HG03066 (cell line): Measurements from ENCODE around the gene CFAP73.
"Not testable (repeated sequence)": the region's sequence is repeated elsewhere in the genome, so short reads cannot be mapped to it uniquely, and the experiment has no call there.

Experiments used
- ATAC-seq: cut with Tn5 transposase; IDR thresholded peaks from one replicate; pipeline ENCODE4 v1.9.1; 2021; ENCODE audit warnings: low read depth; ENCODE audit not compliant: unreplicated experiment

Gene CFAP73

GRCh38 chr12:113149361-113150150 is at the start of gene CFAP73:
Gene CFAP73, plus strand, starts transcription at chr12:113149724. Its CDS starts 134 bp downstream, at chr12:113149858.
- ATAC-seq, result no peak

GRCh38 chr12:113099764-113100163 is 49.8 kb upstream of the CFAP73 start:
- ATAC-seq, result no peak

GRCh38 chr12:113101751-113102150 is 47.8 kb upstream of the CFAP73 start:
- no peak for ATAC-seq

- no peak for ATAC-seq
These were observed 46.7 kb upstream of the CFAP73 start for GRCh38 chr12:113102811-113103210.

GRCh38 chr12:113103756-113104450 is 45.6 kb upstream of the CFAP73 start:
- ATAC-seq, result no peak

GRCh38 chr12:113104953-113105510 is 44.5 kb upstream of the CFAP73 start:
- ATAC-seq, result no peak

GRCh38 chr12:113105606-113106271 is 43.8 kb upstream of the CFAP73 start:
- no peak for ATAC-seq

- no peak for ATAC-seq
These were observed 43.2 kb upstream of the CFAP73 start for GRCh38 chr12:113106361-113106760.

- ATAC-seq, result no peak
These were observed 41.2 kb upstream of the CFAP73 start for GRCh38 chr12:113108308-113108707.

- ATAC-seq, result no peak
These were observed 40.2 kb upstream of the CFAP73 start for GRCh38 chr12:113109360-113109759.

- ATAC-seq, result no peak
These were observed 39.5 kb upstream of the CFAP73 start for GRCh38 chr12:113109872-113110599.

GRCh38 chr12:113111247-113111646 is 38.3 kb upstream of the CFAP73 start:
- no peak for ATAC-seq

- ATAC-seq, result no peak
These were observed 37.3 kb upstream of the CFAP73 start for GRCh38 chr12:113112043-113112899.

- ATAC-seq, result no peak
These were observed 36.1 kb upstream of the CFAP73 start for GRCh38 chr12:113113397-113113796.

- no peak for ATAC-seq
These were observed 34.9 kb upstream of the CFAP73 start for GRCh38 chr12:113114447-113115178.

- ATAC-seq, result no peak
These were observed 33.9 kb upstream of the CFAP73 start for GRCh38 chr12:113115455-113116126.

- no peak for ATAC-seq
These were observed 32.6 kb upstream of the CFAP73 start for GRCh38 chr12:113116875-113117274.

- not testable (repeated sequence) for ATAC-seq
These were observed 31.8 kb upstream of the CFAP73 start for GRCh38 chr12:113117684-113118083.
